Measurements from ENCODE around the gene SMIM36.

- TF ChIP-seq CTCF (IDR thresholded peaks at IDR 0.05) (no peak), POLR2AphosphoS5 (IDR thresholded peaks at IDR 0.05) (no peak), POLR2A (IDR thresholded peaks at IDR 0.05; ENCODE audit: low read depth) (no peak)
Observed at GRCh38 chr17:55487695-55488432, 23.4 kb downstream of the SMIM36 start.
